CD14-positive monocyte (primary cell): ENCODE measurements around the gene PHACTR2. TPM values are rescaled to one million over a fixed set of nuclear protein-coding genes. Genes with fewer than 3 reads are reported as not detected.
"Not testable (repeated sequence)": the region's sequence is repeated elsewhere in the genome, so short reads cannot be mapped to it uniquely, and the experiment has no call there.

Experiments used
- DNase-seq, 3 donors: peaks; one replicate each; pipeline ENCODE4 v3.0.0-alpha.2; 2011 to 2022
- H2AFZ ChIP-seq: 2 replicates; pipeline ENCODE4 v1.6.0; 2012; ENCODE audit warnings: mild to moderate bottlenecking, low read depth, low read length, inconsistent platforms; ENCODE audit not compliant: insufficient read depth, poor library complexity, severe bottlenecking
- H3K27ac ChIP-seq, 2 donors: 1 replicate in 1 of 2; 2 replicates in 1 of 2; pipeline ENCODE4 v1.5.1; 2012 to 2013; ENCODE audit warnings: low read length in 2 of 2, control low read depth in 1 of 2, inconsistent platforms in 1 of 2, low read depth in 1 of 2, mild to moderate bottlenecking in 1 of 2
- H3K27me3 ChIP-seq, 2 donors: one replicate each; pipeline versions ENCODE4 v1.6.0 to v1.6.1; 2011 to 2013; ENCODE audit warnings: low read length in 2 of 2; ENCODE audit not compliant: control insufficient read depth in 2 of 2, insufficient read depth in 2 of 2
- H3K36me3 ChIP-seq, 2 donors: replicated peaks in 1 of 2; 1 replicate in 1 of 2; 2 replicates in 1 of 2; pipeline versions ENCODE4 v1.5.1 to v1.6.1; 2012 to 2013; ENCODE audit warnings: low read length in 2 of 2, control low read depth in 1 of 2, inconsistent platforms in 1 of 2, mild to moderate bottlenecking in 1 of 2; ENCODE audit not compliant: insufficient read depth in 2 of 2, control insufficient read depth in 1 of 2
- H3K4me1 ChIP-seq, 2 donors: 1 replicate in 1 of 2; 2 replicates in 1 of 2; pipeline versions ENCODE4 v1.5.1 to v1.6.1; 2012 to 2013; ENCODE audit warnings: low read length in 2 of 2, control low read depth in 1 of 2, inconsistent platforms in 1 of 2, mild to moderate bottlenecking in 1 of 2, moderate library complexity in 1 of 2; ENCODE audit not compliant: insufficient read depth in 2 of 2, control insufficient read depth in 1 of 2
- H3K4me2 ChIP-seq: replicated peaks from 2 replicates; pipeline ENCODE3; 2012; ENCODE audit warnings: low read length, moderate library complexity, mild to moderate bottlenecking; ENCODE audit not compliant: poor library complexity, severe bottlenecking; ENCODE audit errors: extremely low read depth
- H3K4me3 ChIP-seq, 3 experiments: fragments of 200-600 bp in 1 of 3; sonication (generic) in 1 of 3; replicated peaks in 1 of 3; 1 replicate in 2 of 3; 2 replicates in 1 of 3; pipeline ENCODE4 v1.5.1; 2011 to 2013; ENCODE audit warnings: low read length in 3 of 3, mild to moderate bottlenecking in 3 of 3, control low read depth in 2 of 3, low read depth in 2 of 3, inconsistent platforms in 1 of 3, moderate library complexity in 1 of 3
- H3K79me2 ChIP-seq: 2 replicates; pipeline ENCODE4 v1.6.0; 2012; ENCODE audit warnings: mild to moderate bottlenecking, control low read depth, inconsistent platforms, low read length, moderate library complexity; ENCODE audit not compliant: insufficient read depth
- H3K9ac ChIP-seq: 2 replicates; pipeline ENCODE4 v1.6.0; 2017; ENCODE audit warnings: low read length, mild to moderate bottlenecking; ENCODE audit not compliant: insufficient read depth, poor library complexity, severe bottlenecking
- H3K9me3 ChIP-seq, 2 donors: replicated peaks in 1 of 2; 1 replicate in 1 of 2; 2 replicates in 1 of 2; pipeline versions ENCODE4 v1.5.1 to v1.6.1; 2012 to 2013; ENCODE audit warnings: low read length in 2 of 2, control low read depth in 1 of 2; ENCODE audit not compliant: control insufficient read depth in 1 of 2, insufficient read depth in 1 of 2
- H4K20me1 ChIP-seq: 2 replicates; pipeline ENCODE4 v1.6.0; 2012; ENCODE audit warnings: mild to moderate bottlenecking, low read length, control low read depth, moderate library complexity; ENCODE audit not compliant: insufficient read depth
- H3K27ac Mint-ChIP-seq, 7 donors: one replicate each; pipeline ENCODE4 v1.8.0; 2020; ENCODE audit warnings: mild to moderate bottlenecking in 7 of 7, mixed read lengths in 7 of 7, moderate library complexity in 6 of 7, inconsistent platforms in 2 of 7
- H3K27me3 Mint-ChIP-seq, 3 donors: one replicate each; pipeline ENCODE4 v1.8.0; 2021 to 2022; ENCODE audit warnings: low read depth in 3 of 3, mild to moderate bottlenecking in 3 of 3, mixed read lengths in 3 of 3, moderate library complexity in 3 of 3, inconsistent platforms in 1 of 3
- H3K36me3 Mint-ChIP-seq, 2 donors: one replicate each; pipeline ENCODE4 v1.8.0; 2020; ENCODE audit warnings: mixed read lengths in 2 of 2, inconsistent platforms in 1 of 2, mild to moderate bottlenecking in 1 of 2
- H3K4me1 Mint-ChIP-seq: one replicate; pipeline ENCODE4 v1.8.0; 2020; ENCODE audit warnings: mild to moderate bottlenecking, mixed read lengths
- H3K4me3 Mint-ChIP-seq, 2 donors: one replicate each; pipeline ENCODE4 v1.8.0; 2020; ENCODE audit warnings: mild to moderate bottlenecking in 2 of 2, mixed read lengths in 2 of 2, moderate library complexity in 1 of 2
- H3K9me3 Mint-ChIP-seq, 7 donors: one replicate each; pipeline ENCODE4 v1.8.0; 2020 to 2022; ENCODE audit warnings: mixed read lengths in 7 of 7, mild to moderate bottlenecking in 6 of 7, moderate library complexity in 6 of 7, inconsistent platforms in 2 of 7
- CTCF ChIP-seq: fragments of 200-600 bp; IDR thresholded peaks from one replicate; pipeline ENCODE4 v1.8.0; 2022; ENCODE audit warnings: antibody characterized with exemption, mild to moderate bottlenecking
- WGBS: methylation state at CpG from one replicate; pipeline ENCODE4 v1.1.5; 2013; ENCODE audit warnings: missing lambda C conversion rate; ENCODE audit not compliant: insufficient coverage; 5-methylcytosine and 5-hydroxymethylcytosine counted together
- intact Hi-C, 2 donors: fragments of 100-400 bp; cut with micrococcal nuclease; formaldehyde crosslinking; loops; one replicate each; pipeline versions ENCODE4 v1.15.0 to v1.15.1; 2023
- polyA plus RNA-seq, 3 donors: library from polyadenylated mRNA; depleted of rRNA in 1 of 3; unstranded in 2 of 3; stranded (reverse) in 1 of 3; fragments of 300-500 nt in 2 of 3; fragments of >200 nt in 1 of 3; fragmentation: Illumina TruSeq in 2 of 3; gene quantifications; 1 replicate in 2 of 3; 2 replicates in 1 of 3; pipeline ENCODE4 v1.2.3, GENCODE V29; 2012 to 2021

Gene PHACTR2
- polyA plus RNA-seq, 3 donors, result 9.6 to 11.6 (median 11.2) TPM

- H3K9me3 Mint-ChIP-seq, H3K4me3 ChIP-seq, H3K79me2 ChIP-seq, H3K27ac ChIP-seq, H3K4me2 ChIP-seq, H3K36me3 ChIP-seq, H3K27me3 Mint-ChIP-seq, H3K9me3 ChIP-seq, intact Hi-C loops, DNase-seq, H2AFZ ChIP-seq, H3K4me3 Mint-ChIP-seq, H3K27ac Mint-ChIP-seq, H3K9ac ChIP-seq, H3K36me3 Mint-ChIP-seq, H3K27me3 ChIP-seq: not testable (repeated sequence)
- peaks cover 21% of the 10 kb centered on the region for H4K20me1 ChIP-seq
- 100% methylated on average over 1 of the region's 4 CpGs for WGBS
- H3K4me1 Mint-ChIP-seq, result peaks cover 26% of the 10 kb centered on the region
- peaks cover 7 to 20% of the 10 kb centered on the region in 2 donors for H3K4me1 ChIP-seq
Observed at GRCh38 chr6:143651328-143651727, 26.4 kb upstream of the PHACTR2 start.

GRCh38 chr6:143652841-143653331, 24.9 kb upstream of the PHACTR2 start:
- Histone ChIP-seq H3K9me3 (peaks cover 0 to 8% of the 10 kb centered on the region in 2 donors), H3K27ac (no peak overlapping the region), H3K79me2 (peaks cover 6% of the 10 kb centered on the region), H3K36me3 (no peaks in the 10 kb centered on the region), H4K20me1 (peaks cover 8% of the 10 kb centered on the region), H3K4me1 (peaks cover 2 to 14% of the 10 kb centered on the region in 2 donors), H3K4me2 (no peak overlapping the region), H3K9ac (no peak overlapping the region), H2AFZ (no peak overlapping the region), H3K4me3 (no peak overlapping the region), H3K27me3 (no peaks in the 10 kb centered on the region)
- DNase-seq, result no peak
- Mint-ChIP-seq H3K9me3 (peaks cover 2 to 16% (median 10%) of the 10 kb centered on the region in 7 donors), H3K36me3 (peaks cover 7% of the 10 kb centered on the region in 2 donors), H3K27me3 (peaks cover 0 to 2% (median 0%) of the 10 kb centered on the region in 3 donors), H3K4me1 (peaks cover 19% of the 10 kb centered on the region), H3K27ac (peak overlapping the region in 2 of 7 donors; percentile 9 to 76), H3K4me3 (no peak overlapping the region)
- TF ChIP-seq CTCF, result no peak
- WGBS, result 98% methylated on average over 6 of the region's 6 CpGs
- intact Hi-C loops, result no loop called here
